ENCODE data around the gene PLCH1. TPM values are rescaled to one million over a fixed set of nuclear protein-coding genes. Genes with fewer than 3 reads are reported as not detected.

The PLCH1 gene
- total RNA-seq, 1 donor, result 0.36 TPM

- no peaks in the 10 kb centered on the region for H3K79me2 ChIP-seq (ENCODE audit: insufficient read depth, low read length)
- H3K4me2 ChIP-seq (ENCODE audit: insufficient read depth, low read length), result no peak overlapping the region
- no peaks in the 10 kb centered on the region for H4K20me1 ChIP-seq (ENCODE audit: insufficient read depth, low read length)
- peaks cover 4% of the 10 kb centered on the region for H3K4me1 ChIP-seq (ENCODE audit: insufficient read depth, low read length)
- no peak for TF ChIP-seq CTCF (IDR thresholded peaks at IDR 0.05; ENCODE audit: extremely low read depth, low read depth, low read length)
- no peaks in the 10 kb centered on the region for H3K27me3 ChIP-seq (ENCODE audit: insufficient read depth, low read length)
- H2AFZ ChIP-seq (ENCODE audit: low read length), result no peak overlapping the region
- no peak overlapping the region for H3K27ac ChIP-seq (ENCODE audit: low read depth, low read length)
- no peaks in the 10 kb centered on the region for H3K9me3 ChIP-seq (ENCODE audit: low read depth, low read length)
- H3K36me3 ChIP-seq (ENCODE audit: insufficient read depth, low read length), result no peaks in the 10 kb centered on the region
- no peak overlapping the region for H3K4me3 ChIP-seq (ENCODE audit: insufficient read depth, low read length)
- no peak for DNase-seq (ENCODE audit: insufficient read length, low spot score, missing footprints)
Measured at GRCh38 chr3:155409336-155409735, 335.5 kb downstream of the PLCH1 start.

- no peaks in the 10 kb centered on the region for H3K36me3 ChIP-seq (ENCODE audit: insufficient read depth, low read length)
- H3K4me3 ChIP-seq (ENCODE audit: insufficient read depth, low read length), result no peak overlapping the region
- H3K27ac ChIP-seq (ENCODE audit: low read depth, low read length), result no peak overlapping the region
- H2AFZ ChIP-seq (ENCODE audit: low read length), result no peak overlapping the region
- DNase-seq (ENCODE audit: insufficient read length, low spot score, missing footprints), result no peak
- no peaks in the 10 kb centered on the region for H3K79me2 ChIP-seq (ENCODE audit: insufficient read depth, low read length)
- no peaks in the 10 kb centered on the region for H3K9me3 ChIP-seq (ENCODE audit: low read depth, low read length)
- TF ChIP-seq CTCF (IDR thresholded peaks at IDR 0.05; ENCODE audit: extremely low read depth, low read depth, low read length), result no peak
- no peak overlapping the region for H3K4me2 ChIP-seq (ENCODE audit: insufficient read depth, low read length)
- peaks cover 4% of the 10 kb centered on the region for H3K4me1 ChIP-seq (ENCODE audit: insufficient read depth, low read length)
- H3K27me3 ChIP-seq (ENCODE audit: insufficient read depth, low read length), result no peaks in the 10 kb centered on the region
- H4K20me1 ChIP-seq (ENCODE audit: insufficient read depth, low read length), result no peaks in the 10 kb centered on the region
Measured at GRCh38 chr3:155407971-155408370, 336.9 kb downstream of the PLCH1 start.

GRCh38 chr3:155407331-155407730 is 337.5 kb downstream of the PLCH1 start:
- Histone ChIP-seq H3K4me3 (ENCODE audit: insufficient read depth, low read length) (no peak overlapping the region), H3K27ac (ENCODE audit: low read depth, low read length) (no peak overlapping the region), H2AFZ (ENCODE audit: low read length) (peak overlapping the region; percentile 39), H3K79me2 (ENCODE audit: insufficient read depth, low read length) (no peaks in the 10 kb centered on the region), H3K4me2 (ENCODE audit: insufficient read depth, low read length) (no peak overlapping the region), H3K36me3 (ENCODE audit: insufficient read depth, low read length) (no peaks in the 10 kb centered on the region), H3K9me3 (ENCODE audit: low read depth, low read length) (no peaks in the 10 kb centered on the region), H4K20me1 (ENCODE audit: insufficient read depth, low read length) (no peaks in the 10 kb centered on the region), H3K4me1 (ENCODE audit: insufficient read depth, low read length) (peaks cover 4% of the 10 kb centered on the region), H3K27me3 (ENCODE audit: insufficient read depth, low read length) (no peaks in the 10 kb centered on the region)
- no peak for DNase-seq (ENCODE audit: insufficient read length, low spot score, missing footprints)
- TF ChIP-seq CTCF (IDR thresholded peaks at IDR 0.05; ENCODE audit: extremely low read depth, low read depth, low read length), result no peak

- Histone ChIP-seq H3K27me3 (ENCODE audit: insufficient read depth, low read length) (no peaks in the 10 kb centered on the region), H3K4me3 (ENCODE audit: insufficient read depth, low read length) (no peak overlapping the region), H4K20me1 (ENCODE audit: insufficient read depth, low read length) (no peaks in the 10 kb centered on the region), H3K4me1 (ENCODE audit: insufficient read depth, low read length) (peaks cover 4% of the 10 kb centered on the region), H2AFZ (ENCODE audit: low read length) (no peak overlapping the region), H3K27ac (ENCODE audit: low read depth, low read length) (no peak overlapping the region), H3K79me2 (ENCODE audit: insufficient read depth, low read length) (no peaks in the 10 kb centered on the region), H3K36me3 (ENCODE audit: insufficient read depth, low read length) (no peaks in the 10 kb centered on the region), H3K9me3 (ENCODE audit: low read depth, low read length) (peaks cover 2% of the 10 kb centered on the region), H3K4me2 (ENCODE audit: insufficient read depth, low read length) (no peak overlapping the region)
- no peak for DNase-seq (ENCODE audit: insufficient read length, low spot score, missing footprints)
- TF ChIP-seq CTCF (IDR thresholded peaks at IDR 0.05; ENCODE audit: extremely low read depth, low read depth, low read length), result no peak
Measured at GRCh38 chr3:155404486-155404885, 340.4 kb downstream of the PLCH1 start.
